GM15510 (cell line): ENCODE data around the gene HSF5.

Experiments
- POLR2A ChIP-seq: IDR thresholded peaks from 3 replicates; pipeline ENCODE4 v1.6.1; 2011; ENCODE audit warnings: borderline replicate concordance; ENCODE audit not compliant: insufficient read length; ENCODE audit errors: extremely low read depth

The HSF5 gene

GRCh38 chr17:58468944-58469343 is 19.3 kb downstream of the HSF5 start:
- TF ChIP-seq POLR2A, result no peak

- TF ChIP-seq POLR2A, result no peak
These were observed 32.7 kb downstream of the HSF5 start for GRCh38 chr17:58455491-58455890.

- TF ChIP-seq POLR2A, result no peak
These were observed 35.5 kb downstream of the HSF5 start for GRCh38 chr17:58452738-58453137.

GRCh38 chr17:58447039-58447975 is 40.9 kb downstream of the HSF5 start:
- no peak for TF ChIP-seq POLR2A

GRCh38 chr17:58446086-58446485 is 42.1 kb downstream of the HSF5 start:
- no peak for TF ChIP-seq POLR2A

- TF ChIP-seq POLR2A, result no peak
These were observed 51.4 kb downstream of the HSF5 start for GRCh38 chr17:58436805-58437239.

- no peak for TF ChIP-seq POLR2A
These were observed 52.0 kb downstream of the HSF5 start for GRCh38 chr17:58436245-58436644.

- TF ChIP-seq POLR2A, result no peak
These were observed 55.2 kb downstream of the HSF5 start for GRCh38 chr17:58432806-58433573.

- TF ChIP-seq POLR2A, result no peak
These were observed 60.4 kb downstream of the HSF5 start for GRCh38 chr17:58427807-58428206.

GRCh38 chr17:58421711-58422110 is 66.5 kb downstream of the HSF5 start:
- no peak for TF ChIP-seq POLR2A

- TF ChIP-seq POLR2A, result no peak
These were observed 67.4 kb downstream of the HSF5 start for GRCh38 chr17:58420827-58421226.

GRCh38 chr17:58417300-58418092 is 70.7 kb downstream of the HSF5 start, which contains the start of gene RNF43:
RNF43 (minus strand) TSS chr17:58417534; CDS start chr17:58415577, 1,957 bp downstream.
- TF ChIP-seq POLR2A, result no peak

GRCh38 chr17:58416937-58417299 is 71.3 kb downstream of the HSF5 start:
- TF ChIP-seq POLR2A, result no peak

- no peak for TF ChIP-seq POLR2A
These were observed 71.8 kb downstream of the HSF5 start for GRCh38 chr17:58416396-58416795.
